OCI-M2 (cell line): Measurements from ENCODE around the gene NR2F6.

ENCODE experiments used
- DNase-seq: peaks from one replicate; lab custom pipeline; 2025; ENCODE audit not compliant: unreplicated experiment; lab: John Stamatoyannopoulos, UW

NR2F6 gene

DNA sequence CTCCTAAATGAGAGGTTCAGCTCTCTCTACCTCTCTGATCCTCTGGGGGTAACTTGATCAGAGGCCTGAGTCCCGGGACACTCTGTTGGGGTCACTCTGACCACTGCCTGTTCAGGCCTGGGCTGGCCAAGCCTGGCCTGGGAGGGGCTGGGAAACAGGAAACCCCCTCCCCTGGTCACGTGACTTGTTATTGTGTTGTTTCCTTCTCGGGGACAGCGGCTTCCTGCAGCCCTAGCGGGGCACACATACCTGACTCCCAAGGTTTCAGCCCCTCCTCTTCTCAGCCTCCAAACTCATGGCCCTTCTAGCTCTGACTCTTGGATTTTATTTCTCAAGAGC is 18.9 kb upstream of the NR2F6 start, which contains the start of gene USHBP1:
USHBP1 (minus strand) TSS at position 105 of the 339 bp plus-strand sequence. CDS start 446 bp downstream, outside the sequence.
- no peak for DNase-seq

DNA sequence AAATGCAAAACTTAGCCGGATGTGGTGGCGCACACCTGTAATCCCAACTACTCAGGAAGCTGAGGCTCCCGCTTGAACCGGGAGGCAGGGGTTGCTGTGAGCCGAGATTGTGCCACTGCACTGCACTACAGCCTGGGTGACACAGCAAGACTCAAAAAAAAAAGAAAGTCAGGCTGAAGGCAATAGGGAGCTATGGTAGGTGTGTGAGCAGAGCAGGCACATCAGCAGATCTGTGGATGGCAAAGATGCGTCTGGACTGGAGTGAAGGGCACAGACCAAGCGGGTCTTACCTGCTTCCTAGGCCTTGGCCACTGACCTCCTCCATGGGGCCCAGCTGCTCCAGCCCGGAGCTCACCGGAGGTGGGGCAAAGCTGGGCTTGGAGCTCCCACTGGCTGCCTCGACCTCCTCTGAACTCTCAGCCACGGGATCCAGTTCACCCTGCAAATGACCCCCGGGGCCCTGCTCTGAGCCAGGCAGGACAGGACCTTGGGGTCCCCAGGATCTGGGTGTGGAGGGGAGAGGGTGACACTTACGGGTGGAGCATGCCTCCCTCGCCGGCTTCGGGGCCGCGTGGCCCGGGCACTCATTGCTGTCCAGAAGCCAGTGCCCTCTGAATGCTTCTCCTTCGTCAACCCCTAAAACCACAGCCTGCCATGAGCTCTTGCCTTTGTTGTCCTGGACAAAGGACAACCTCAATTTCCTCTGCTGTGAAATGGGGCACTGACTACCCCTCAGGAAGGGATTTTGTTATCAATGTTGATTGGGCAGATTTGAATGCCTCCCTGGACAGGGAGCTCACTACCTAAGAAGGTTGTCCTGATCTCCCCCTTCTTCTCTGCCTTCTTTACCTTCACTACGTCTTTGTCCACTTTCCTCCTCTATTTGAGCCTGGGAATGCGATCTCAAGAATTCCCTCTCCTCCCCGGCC is 18.3 kb upstream of the NR2F6 start:
- no peak for DNase-seq

DNA sequence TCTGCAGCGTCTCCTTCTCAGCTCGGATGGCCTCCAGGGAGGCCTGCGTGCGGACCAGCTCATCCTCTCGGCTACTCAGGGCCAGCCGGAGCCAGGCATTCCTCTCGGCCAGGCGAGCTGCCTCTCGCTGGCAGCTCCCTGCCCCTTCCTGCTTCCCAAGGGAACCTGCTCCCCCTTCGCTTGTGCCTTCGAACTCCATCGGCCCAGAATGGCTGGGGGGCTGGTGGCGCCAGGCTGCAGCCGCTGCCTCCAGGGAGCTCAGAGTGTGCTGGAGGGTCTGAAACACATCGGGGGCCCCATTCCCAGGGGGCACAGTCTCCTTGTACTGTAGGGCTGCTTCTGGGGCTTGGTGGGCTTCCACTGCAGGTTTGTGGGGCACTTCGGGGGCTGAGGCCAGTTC is 16.8 kb upstream of the NR2F6 start:
- no peak for DNase-seq

GRCh38 chr19:17260842-17261325 is 15.2 kb upstream of the NR2F6 start:
- DNase-seq = no peak

GRCh38 chr19:17259934-17260333 is 14.2 kb upstream of the NR2F6 start:
- no peak for DNase-seq

GRCh38 chr19:17259118-17259780 is 13.5 kb upstream of the NR2F6 start:
- no peak for DNase-seq

- DNase-seq = no peak
These were observed 10.4 kb upstream of the NR2F6 start for GRCh38 chr19:17256130-17256529.

- DNase-seq = no peak
These were observed 9.5 kb upstream of the NR2F6 start for GRCh38 chr19:17255150-17255621.

GRCh38 chr19:17254636-17255035 is 8.9 kb upstream of the NR2F6 start:
- DNase-seq = no peak

GRCh38 chr19:17249887-17250548 is 4.3 kb upstream of the NR2F6 start:
- no peak for DNase-seq

DNA sequence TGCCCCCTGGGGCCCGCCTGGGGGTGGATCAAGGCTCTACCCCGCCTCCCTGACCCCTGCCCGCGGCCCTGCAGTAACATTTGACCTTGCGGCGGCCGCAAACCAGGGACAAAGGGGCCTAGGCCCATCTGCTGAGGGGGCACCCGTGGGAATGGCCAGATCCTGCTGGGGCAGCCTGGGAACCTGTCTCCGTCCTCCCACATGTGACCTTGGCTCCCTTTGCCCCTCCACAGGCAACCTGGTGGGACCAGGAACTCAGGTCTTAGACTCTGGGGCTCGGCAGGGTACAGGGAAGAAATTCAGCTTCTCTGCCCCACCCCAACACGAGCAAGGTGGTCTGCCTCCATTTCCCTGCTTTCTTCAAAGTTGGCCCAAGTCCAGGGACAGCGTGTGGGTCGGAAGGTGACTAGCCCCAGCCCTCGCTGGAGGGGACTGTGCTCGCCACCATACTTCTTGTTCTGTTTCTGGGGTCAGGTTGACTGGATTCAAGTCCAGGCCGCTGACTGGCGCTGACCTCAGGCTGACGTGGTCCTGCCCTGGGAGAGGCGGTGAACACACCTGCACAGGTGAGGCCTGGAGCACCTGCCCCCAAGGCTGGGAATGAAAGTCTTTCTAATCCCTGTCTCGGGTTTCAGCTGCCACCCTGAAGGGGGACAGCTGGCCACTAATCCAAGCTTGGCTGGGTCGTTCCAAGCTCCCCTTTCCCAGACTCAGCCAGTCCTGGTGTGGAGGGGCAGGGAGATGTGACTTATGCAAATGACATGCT is 2.5 kb upstream of the NR2F6 start:
- no peak for DNase-seq

DNA sequence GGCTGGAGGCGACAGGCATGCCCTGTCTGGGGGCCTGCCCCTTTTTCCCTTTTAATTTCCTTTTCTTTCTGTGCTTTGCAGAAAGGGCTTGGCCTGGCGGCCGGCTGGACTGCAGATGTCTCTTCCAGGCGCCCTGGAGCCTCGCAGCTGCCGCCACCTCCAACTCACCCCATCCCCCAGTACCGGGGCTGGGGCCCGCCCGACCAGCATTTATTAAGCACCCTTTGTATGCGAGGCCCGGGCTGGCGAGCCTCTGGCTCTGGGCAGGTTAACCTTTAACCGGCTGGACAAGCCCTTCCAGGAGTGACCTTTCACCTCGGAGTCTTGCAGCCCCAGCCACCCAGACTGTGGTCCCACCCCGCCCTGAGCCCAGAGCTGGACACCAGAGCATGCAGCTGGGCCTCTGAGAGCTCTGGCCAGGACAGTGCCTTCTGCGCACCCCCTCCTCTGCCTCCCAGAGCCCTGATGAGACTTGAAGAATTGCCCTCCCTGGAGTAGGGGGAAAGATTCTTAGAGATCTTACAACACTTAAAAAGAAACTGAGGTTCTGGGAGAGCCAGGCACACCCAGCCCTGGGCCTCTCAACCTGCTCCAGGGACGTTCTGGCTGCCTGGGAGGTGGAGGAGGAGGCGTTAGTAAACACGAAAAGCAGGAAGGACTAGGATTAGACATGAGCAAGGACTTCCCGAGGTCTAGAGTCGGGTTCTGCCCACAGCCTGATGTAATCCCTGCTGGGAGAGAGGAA is 1.1 kb upstream of the NR2F6 start:
- no peak for DNase-seq

DNA sequence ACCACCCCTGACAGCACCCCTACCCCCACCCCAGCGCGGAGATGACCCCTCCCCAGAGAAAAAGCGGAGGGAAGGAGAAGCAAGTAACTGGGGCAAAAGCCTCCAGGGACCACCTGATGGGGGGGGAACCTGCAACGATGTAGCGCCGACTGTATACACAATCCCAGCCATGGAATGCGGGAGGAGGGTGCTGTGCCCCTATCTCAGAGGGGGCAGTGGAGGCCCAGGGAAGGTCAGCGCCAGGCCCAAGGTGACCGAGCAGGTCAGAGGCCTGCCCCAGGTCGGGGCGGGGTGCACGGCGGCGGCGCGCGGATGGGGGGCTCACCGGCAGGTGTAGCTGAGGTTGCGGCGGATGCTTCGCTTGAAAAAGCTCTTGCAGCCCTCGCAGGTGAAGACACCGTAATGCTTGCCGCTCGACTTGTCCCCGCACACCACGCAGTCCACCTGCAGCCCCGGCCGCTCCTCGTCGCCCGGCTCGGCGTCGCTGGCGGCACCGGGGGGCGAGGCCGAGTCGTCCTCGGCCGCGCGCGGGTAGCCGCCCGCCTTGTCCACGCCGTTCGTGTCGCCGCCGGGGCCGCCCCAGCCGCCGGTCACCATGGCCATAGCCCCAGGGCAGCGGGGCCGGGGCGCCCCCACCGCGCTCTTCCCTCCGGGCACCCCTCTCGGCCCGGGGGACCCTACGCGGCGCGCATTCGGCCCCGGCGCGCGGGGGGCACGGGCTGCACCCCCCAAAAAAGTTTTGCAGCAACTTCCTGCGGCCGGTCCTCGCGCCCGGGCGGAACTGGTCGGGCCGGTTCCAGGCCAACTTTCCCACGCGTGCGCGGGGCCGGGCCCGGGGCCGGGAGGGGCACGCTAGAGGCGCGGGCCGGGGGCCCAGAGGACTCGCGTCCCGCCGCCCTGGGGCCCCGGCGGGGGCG is 843 bp downstream of the NR2F6 start:
- DNase-seq = no peak

DNA sequence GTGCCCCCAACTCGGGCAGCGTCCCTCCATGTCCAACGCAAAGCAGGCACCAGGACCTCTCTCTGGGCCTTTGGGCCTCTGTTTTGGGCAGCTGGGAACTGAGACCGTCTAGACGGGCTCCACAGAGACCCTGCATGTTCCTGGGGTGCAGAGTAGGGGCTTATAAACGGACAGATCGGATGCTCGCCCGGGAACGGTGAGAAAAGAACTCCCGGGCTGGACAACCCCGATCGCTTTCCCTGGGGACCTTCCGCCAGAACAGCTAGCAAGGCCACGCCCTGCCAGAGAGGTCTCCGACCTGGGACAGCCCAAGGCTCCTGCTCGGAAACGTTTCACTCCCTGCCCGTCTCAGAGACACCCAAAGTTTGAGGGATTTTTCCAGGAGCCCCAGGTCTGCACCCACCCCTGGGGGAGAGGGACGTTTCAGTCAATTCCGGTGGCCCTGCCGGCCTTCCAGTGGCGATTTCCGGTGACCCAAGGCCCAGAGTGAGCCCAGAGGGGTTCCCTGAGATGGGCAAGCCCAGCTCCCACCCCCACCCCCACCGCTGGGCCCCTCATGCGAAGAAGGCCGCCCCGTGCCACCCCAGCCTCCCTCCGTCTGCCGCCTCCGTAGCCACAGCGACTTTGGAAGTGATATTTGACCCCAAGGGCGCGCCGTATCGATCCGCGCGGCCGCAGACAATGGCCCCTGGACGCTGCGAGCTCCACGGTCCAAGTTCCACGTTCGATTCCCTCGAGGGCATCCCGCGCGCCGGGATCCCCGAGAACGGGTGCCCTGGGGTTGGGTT is 1.7 kb downstream of the NR2F6 start:
- DNase-seq = no peak

- DNase-seq = no peak
These were observed 2.4 kb downstream of the NR2F6 start for GRCh38 chr19:17243211-17243829.

DNA sequence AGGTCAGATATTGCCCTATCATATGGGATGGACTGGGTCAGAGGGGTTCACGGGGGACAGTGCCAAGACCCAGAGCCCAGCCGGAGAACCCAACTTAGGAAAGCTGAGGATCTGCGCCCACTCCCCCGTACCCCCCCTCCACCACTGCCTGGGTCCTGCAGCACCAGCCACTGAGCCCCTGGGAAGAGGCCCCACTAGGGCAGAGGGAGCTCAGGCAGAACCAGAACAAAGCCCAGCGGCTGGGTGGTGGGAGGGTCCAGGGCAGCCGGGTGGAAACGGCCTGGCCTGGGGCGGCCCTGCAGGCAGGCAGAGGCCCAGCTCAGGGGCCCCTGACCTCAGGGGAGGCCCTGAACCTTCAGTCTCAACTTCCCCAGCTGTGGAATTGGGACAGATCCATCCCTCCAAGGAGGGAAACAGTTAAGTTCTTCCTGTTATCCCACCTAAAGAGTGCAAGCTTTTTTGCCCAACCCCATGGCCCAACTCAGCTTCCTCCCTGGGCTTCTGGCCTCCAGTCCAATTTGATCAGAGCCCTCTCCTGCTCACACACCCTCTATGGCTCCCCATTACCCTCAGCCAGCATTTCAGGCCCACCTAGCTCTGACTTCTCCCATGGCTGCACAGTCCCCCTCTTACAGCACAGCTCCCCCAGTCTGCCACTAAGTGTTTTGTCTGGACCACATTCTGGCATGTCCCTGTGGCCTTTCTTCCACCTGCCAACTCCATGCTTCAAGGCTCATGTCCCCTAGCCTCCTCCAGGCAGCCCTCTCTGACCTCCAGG is 3.1 kb downstream of the NR2F6 start:
- no peak for DNase-seq

GRCh38 chr19:17240826-17241399 is 4.8 kb downstream of the NR2F6 start:
- no peak for DNase-seq
